Suprapubic skin (tissue), 4 donors: ENCODE data around the gene ZNF562.

Experiments used
- POLR2A ChIP-seq, 2 donors: fragments of 450-650 bp; IDR thresholded peaks; one replicate each; pipeline ENCODE4 v1.6.1; 2017; ENCODE audit warnings: antibody characterized with exemption in 2 of 2, mild to moderate bottlenecking in 2 of 2, moderate library complexity in 2 of 2
- POLR2AphosphoS5 ChIP-seq, 3 donors: sonication (generic); formaldehyde crosslinking; IDR thresholded peaks; one replicate each; pipeline ENCODE4 v1.6.1; 2017; ENCODE audit warnings: antibody characterized with exemption in 3 of 3
- TF ChIP-seq, protein P1 (sequence below), 2 donors: fragments of 200-600 bp in 1 of 2; fragments of 450-650 bp in 1 of 2; sonication (generic) in 1 of 2; IDR thresholded peaks; one replicate each; pipeline ENCODE4 v1.5.1; 2016 to 2019; ENCODE audit warnings: antibody characterized with exemption in 2 of 2, mild to moderate bottlenecking in 1 of 2, moderate library complexity in 1 of 2

GRCh38 chr19:9610484-9611113 is 64.3 kb downstream of the ZNF562 start:
- TF ChIP-seq, protein P1, sequence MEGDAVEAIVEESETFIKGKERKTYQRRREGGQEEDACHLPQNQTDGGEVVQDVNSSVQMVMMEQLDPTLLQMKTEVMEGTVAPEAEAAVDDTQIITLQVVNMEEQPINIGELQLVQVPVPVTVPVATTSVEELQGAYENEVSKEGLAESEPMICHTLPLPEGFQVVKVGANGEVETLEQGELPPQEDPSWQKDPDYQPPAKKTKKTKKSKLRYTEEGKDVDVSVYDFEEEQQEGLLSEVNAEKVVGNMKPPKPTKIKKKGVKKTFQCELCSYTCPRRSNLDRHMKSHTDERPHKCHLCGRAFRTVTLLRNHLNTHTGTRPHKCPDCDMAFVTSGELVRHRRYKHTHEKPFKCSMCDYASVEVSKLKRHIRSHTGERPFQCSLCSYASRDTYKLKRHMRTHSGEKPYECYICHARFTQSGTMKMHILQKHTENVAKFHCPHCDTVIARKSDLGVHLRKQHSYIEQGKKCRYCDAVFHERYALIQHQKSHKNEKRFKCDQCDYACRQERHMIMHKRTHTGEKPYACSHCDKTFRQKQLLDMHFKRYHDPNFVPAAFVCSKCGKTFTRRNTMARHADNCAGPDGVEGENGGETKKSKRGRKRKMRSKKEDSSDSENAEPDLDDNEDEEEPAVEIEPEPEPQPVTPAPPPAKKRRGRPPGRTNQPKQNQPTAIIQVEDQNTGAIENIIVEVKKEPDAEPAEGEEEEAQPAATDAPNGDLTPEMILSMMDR (IDR thresholded peaks at IDR 0.05) = no peak
- TF ChIP-seq POLR2A (IDR thresholded peaks at IDR 0.05) (no peak), POLR2AphosphoS5 (IDR thresholded peaks at IDR 0.05) (no peak)
